T47D (cell line): ENCODE measurements around the gene WDR73.

ENCODE experiments used
- DNase-seq, 2 experiments: peaks; one replicate each; pipeline versions ENCODE4 v3.0.0 to v3.0.0-alpha.2; 2011 to 2012; ENCODE audit warnings: low read depth in 1 of 2, low spot score in 1 of 2
- JUND ChIP-seq: IDR thresholded peaks from 2 replicates; pipeline ENCODE4 v1.6.1; 2012; ENCODE audit warnings: low read depth
- in situ Hi-C: cut with HindIII; loops from 2 replicates; pipeline ENCODE4 v1.10.0; 2016; ENCODE audit warnings: low sequenced_read_pairs, low pct_unique_long_range_greater_than_20kb

The WDR73 gene

GRCh38 chr15:84600331-84600686, 53.8 kb downstream of the WDR73 start:
- TF ChIP-seq JUND, result no peak
- in situ Hi-C loops, result no loop called here
- peak; percentile 82 to 93 for DNase-seq

DNA sequence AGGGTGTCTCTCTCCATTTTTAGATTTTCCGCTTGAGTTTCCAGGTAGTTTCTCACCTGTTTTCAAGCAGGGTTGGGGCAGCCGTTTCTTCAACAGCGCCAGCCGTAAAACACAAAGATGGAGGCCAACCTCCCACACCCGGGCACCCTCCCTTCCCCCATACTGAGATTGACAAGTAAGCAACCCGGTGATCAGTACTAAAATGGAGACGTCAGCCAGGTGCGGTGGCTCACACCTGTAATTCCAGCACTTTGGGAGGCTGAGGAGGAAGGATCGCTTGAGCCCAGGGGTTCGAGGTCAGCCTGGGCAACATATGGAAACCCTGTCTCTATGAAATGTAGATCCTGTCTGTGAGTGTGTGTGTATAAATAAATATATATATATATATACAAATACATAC, 54.2 kb downstream of the WDR73 start:
- TF ChIP-seq JUND, result no peak
- peak in 1 of 2 experiments; percentile 28 for DNase-seq
- in situ Hi-C loops, result no loop called here

DNA sequence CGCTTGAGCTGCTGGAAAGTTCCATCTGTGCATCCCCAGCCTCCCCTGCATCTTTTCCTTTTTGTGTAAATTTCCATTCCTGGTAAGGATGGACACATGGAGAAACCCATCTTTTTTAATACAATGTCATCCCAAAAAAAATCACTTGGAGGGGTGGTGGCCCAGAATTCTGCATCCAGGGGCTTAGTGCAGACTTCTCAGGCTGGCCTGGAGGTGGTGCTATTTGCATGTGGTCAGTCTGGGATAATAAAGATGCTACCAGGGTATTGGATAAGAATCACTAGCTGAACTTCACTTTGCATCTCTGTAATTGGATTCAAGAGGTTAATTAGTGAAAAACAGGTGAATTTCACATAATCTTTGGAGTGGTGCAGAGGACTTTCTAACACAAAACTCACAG, 55.1 kb downstream of the WDR73 start:
- in situ Hi-C loops, result no loop called here

GRCh38 chr15:84598250-84598649, 55.8 kb downstream of the WDR73 start:
- TF ChIP-seq JUND, result no peak
- in situ Hi-C loops, result no loop called here
- no peak for DNase-seq

More for the DNA sequence above, 55.1 kb downstream of the WDR73 start:
- peak in 1 of 2 experiments; percentile 63 for DNase-seq
- TF ChIP-seq JUND, result no peak

DNA sequence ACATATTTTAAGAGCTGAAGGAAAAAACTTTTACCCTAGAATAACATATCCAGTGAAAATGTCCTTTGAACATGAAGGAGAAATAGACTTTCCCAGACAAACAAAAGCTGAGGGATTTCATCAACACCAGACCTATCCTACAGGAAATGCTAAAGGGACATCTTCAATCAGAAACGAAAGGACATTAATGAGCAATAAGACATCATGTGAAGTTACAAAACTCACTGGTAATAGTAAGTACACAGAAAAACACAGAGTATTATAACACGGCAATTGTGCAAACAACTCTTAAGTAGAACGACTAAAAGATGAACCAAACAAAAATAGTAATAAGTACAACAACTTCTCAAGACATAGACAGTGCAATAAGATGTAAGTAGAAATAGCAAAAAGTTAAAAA, 56.8 kb downstream of the WDR73 start:
- DNase-seq, result no peak
- in situ Hi-C loops, result no loop called here
- TF ChIP-seq JUND, result no peak

- in situ Hi-C loops, result no loop called here
- DNase-seq, result no peak
- TF ChIP-seq JUND, result no peak
These were observed 58.4 kb downstream of the WDR73 start for GRCh38 chr15:84595660-84596059.

DNA sequence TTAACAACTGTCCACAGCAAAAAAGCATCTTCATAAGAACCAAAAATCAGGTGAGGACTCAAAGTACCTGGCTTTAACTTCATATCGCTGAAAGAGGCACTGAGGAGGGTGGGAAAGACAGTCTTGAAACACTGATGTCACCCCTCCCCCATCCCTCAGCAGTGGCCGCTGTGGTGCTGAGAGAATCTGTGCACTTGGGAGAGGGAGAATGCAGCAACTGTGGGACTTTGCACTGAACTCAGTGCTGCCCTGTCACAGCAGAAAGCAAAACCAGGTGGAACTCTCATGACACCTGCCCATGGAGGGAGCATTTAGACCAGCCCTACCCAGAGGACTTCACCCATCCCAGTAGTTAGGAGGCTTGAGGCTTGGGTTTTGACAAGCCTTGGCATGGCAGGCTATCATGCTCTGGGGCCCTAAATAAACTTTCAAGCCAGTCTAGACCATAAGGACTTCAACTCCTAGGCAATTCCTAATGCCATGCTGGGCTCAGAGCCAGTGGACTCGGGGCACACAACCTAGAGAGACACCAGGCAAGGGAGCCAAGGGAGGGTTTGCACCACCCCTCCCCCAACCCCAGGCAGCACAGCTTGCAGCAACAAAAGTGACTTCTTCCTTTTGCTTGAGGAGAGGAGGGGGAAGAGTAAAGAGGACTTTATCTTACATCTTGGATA, 59.3 kb downstream of the WDR73 start:
- no peak for DNase-seq
- TF ChIP-seq JUND, result no peak
- in situ Hi-C loops, result no loop called here

DNA sequence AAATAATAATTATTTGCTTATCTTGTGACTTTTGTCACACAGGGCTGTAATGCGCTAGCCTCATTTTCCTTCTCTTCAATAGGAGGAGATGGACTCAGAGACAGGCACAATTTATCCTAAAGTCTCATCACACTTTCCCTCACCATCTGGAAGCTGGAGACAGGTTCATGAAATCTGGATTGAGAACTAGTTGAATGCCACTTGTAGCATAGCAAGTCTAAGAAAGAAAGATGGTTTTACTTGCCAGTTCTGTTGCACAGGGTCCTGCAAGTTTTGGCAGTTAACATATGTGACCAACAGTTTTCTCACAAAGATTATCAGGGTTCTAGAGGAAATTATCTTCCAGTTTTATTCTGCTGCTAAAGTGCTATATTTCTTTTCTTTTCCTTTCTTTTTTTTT, 62.3 kb downstream of the WDR73 start:
- in situ Hi-C loops, result no loop called here
- TF ChIP-seq JUND, result no peak
- no peak for DNase-seq

- in situ Hi-C loops, result no loop called here
- DNase-seq, result no peak
- no peak for TF ChIP-seq JUND
These were observed 63.7 kb downstream of the WDR73 start for GRCh38 chr15:84590406-84590805.
